H1 (cell line): ENCODE data around the gene NPIPA5. TPM values are rescaled to one million over a fixed set of nuclear protein-coding genes. Genes with fewer than 3 reads are reported as not detected.

Experiments
- CTCF ChIA-PET: fragments of 300-600 bp; sonication (Branson Sonifier 250); formaldehyde crosslinking; loops from one replicate; lab custom pipeline; 2021; ENCODE audit not compliant: partially characterized antibody; lab: Charles Lee
- POLR2A ChIA-PET: fragments of 300-600 bp; sonication (Branson Sonifier 250); formaldehyde crosslinking; loops from one replicate; lab custom pipeline; 2021; ENCODE audit warnings: inconsistent platforms; ENCODE audit not compliant: partially characterized antibody; lab: Charles Lee
- DNase-seq, 2 experiments: peaks; one replicate each; pipeline versions ENCODE4 v3.0.0 to v3.0.0-alpha.2; 2010 to 2022; ENCODE audit warnings: low spot score in 2 of 2, low read depth in 1 of 2, mixed read lengths in 1 of 2
- FAIRE-seq: peaks from 2 replicates; lab custom pipeline; 2011; peaks lifted over from hg19 to GRCh38; lab: Jason Lieb, UNC
- H2AFZ ChIP-seq: 2 replicates; pipeline ENCODE4 v1.8.1; 2012; ENCODE audit warnings: low read length, inconsistent platforms
- H2AK5ac ChIP-seq: 2 replicates; pipeline ENCODE4 v1.6.1; 2013; ENCODE audit warnings: low read depth, low read length
- H2BK120ac ChIP-seq: replicated peaks from 2 replicates; pipeline ENCODE3; 2013; ENCODE audit warnings: low read depth, low read length, inconsistent platforms
- H2BK12ac ChIP-seq: 2 replicates; pipeline ENCODE4 v1.6.1; 2013; ENCODE audit warnings: low read depth, low read length
- H2BK15ac ChIP-seq: 2 replicates; pipeline ENCODE4 v1.6.1; 2013; ENCODE audit warnings: low read length
- H2BK20ac ChIP-seq: 2 replicates; pipeline ENCODE4 v1.6.1; 2013; ENCODE audit warnings: low read length
- H2BK5ac ChIP-seq: 2 replicates; pipeline ENCODE4 v1.6.1; 2013; ENCODE audit warnings: low read depth, low read length
- H3K14ac ChIP-seq: 2 replicates; pipeline ENCODE4 v1.6.1; 2013; ENCODE audit warnings: inconsistent platforms; ENCODE audit not compliant: insufficient read length
- H3K18ac ChIP-seq: 2 replicates; pipeline ENCODE4 v1.6.1; 2013; ENCODE audit warnings: low read length; ENCODE audit errors: extremely low read depth
- H3K23ac ChIP-seq: 2 replicates; pipeline ENCODE4 v1.6.1; 2013; ENCODE audit warnings: inconsistent platforms; ENCODE audit not compliant: insufficient read length
- H3K23me2 ChIP-seq: 2 replicates; pipeline ENCODE4 v1.6.1; 2013; ENCODE audit warnings: low read depth, low read length
- H3K27ac ChIP-seq: 2 replicates; pipeline ENCODE4 v1.6.1; 2011; ENCODE audit warnings: low read depth, low read length, inconsistent platforms
- H3K27me3 ChIP-seq, 4 experiments: replicated peaks in 1 of 4; 1 replicate in 1 of 4; 2 replicates in 3 of 4; pipeline versions ENCODE4 v1.6.1 to v1.8.1; 2011 to 2013; ENCODE audit warnings: low read length in 3 of 4, mild to moderate bottlenecking in 3 of 4, inconsistent platforms in 2 of 4, mixed read lengths in 2 of 4, moderate library complexity in 1 of 4; ENCODE audit not compliant: control insufficient read depth in 3 of 4, insufficient read depth in 3 of 4; ENCODE audit errors: extremely low read depth in 1 of 4
- H3K36me3 ChIP-seq, 4 experiments: 2 replicates each; pipeline versions ENCODE4 v1.6.1 to v1.8.1; 2011 to 2013; ENCODE audit warnings: mild to moderate bottlenecking in 4 of 4, low read length in 3 of 4, moderate library complexity in 2 of 4, control low read depth in 1 of 4, inconsistent platforms in 1 of 4; ENCODE audit not compliant: insufficient read depth in 4 of 4, control insufficient read depth in 2 of 4
- H3K4ac ChIP-seq: replicated peaks from 2 replicates; pipeline ENCODE3; 2013; ENCODE audit warnings: low read length, low read depth, mixed read lengths, inconsistent platforms; ENCODE audit not compliant: insufficient read length
- H3K4me1 ChIP-seq, 4 experiments: replicated peaks in 1 of 4; 1 replicate in 1 of 4; 2 replicates in 3 of 4; pipeline versions ENCODE4 v1.6.1 to v1.8.1; 2011 to 2013; ENCODE audit warnings: low read length in 3 of 4, inconsistent platforms in 2 of 4, mixed read lengths in 1 of 4; ENCODE audit not compliant: insufficient read depth in 4 of 4, control insufficient read depth in 3 of 4
- H3K4me2 ChIP-seq, 2 experiments: 2 replicates each; pipeline versions ENCODE4 v1.6.1 to v1.8.1; 2011 to 2013; ENCODE audit warnings: low read depth in 2 of 2, low read length in 2 of 2, control low read depth in 1 of 2, inconsistent platforms in 1 of 2, mild to moderate bottlenecking in 1 of 2; ENCODE audit not compliant: insufficient read depth in 1 of 2
- H3K4me3 ChIP-seq, 4 experiments: fragments of 200-600, 300-600 bp in 1 of 4; sonication (generic), shearing (Covaris generic), sonication (Bioruptor Twin) in 1 of 4; 2 replicates each; pipeline versions ENCODE4 v1.5.1 to v1.8.1; 2011 to 2016; ENCODE audit warnings: low read length in 4 of 4, low read depth in 3 of 4, control low read depth in 2 of 4, inconsistent platforms in 2 of 4, mild to moderate bottlenecking in 2 of 4, mixed read lengths in 1 of 4, moderate library complexity in 1 of 4; ENCODE audit not compliant: insufficient read depth in 2 of 4; ENCODE audit errors: extremely low read depth in 1 of 4
- H3K56ac ChIP-seq: replicated peaks from 2 replicates; pipeline ENCODE3; 2013; ENCODE audit warnings: low read depth, mild to moderate bottlenecking, mixed read lengths, low read length, inconsistent platforms; ENCODE audit not compliant: insufficient read length
- H3K79me1 ChIP-seq: 2 replicates; pipeline ENCODE4 v1.6.1; 2013; ENCODE audit warnings: low read depth, low read length, control low read depth
- H3K79me2 ChIP-seq, 2 experiments: 2 replicates each; pipeline versions ENCODE4 v1.6.1 to v1.8.1; 2012 to 2013; ENCODE audit warnings: low read length in 2 of 2, mild to moderate bottlenecking in 2 of 2, inconsistent platforms in 1 of 2; ENCODE audit not compliant: insufficient read depth in 2 of 2, control insufficient read depth in 1 of 2
- H3K9ac ChIP-seq, 4 experiments: replicated peaks in 1 of 4; 1 replicate in 1 of 4; 2 replicates in 3 of 4; pipeline versions ENCODE4 v1.6.1 to v1.8.1; 2011 to 2013; ENCODE audit warnings: low read depth in 3 of 4, low read length in 3 of 4, control low read depth in 2 of 4, mild to moderate bottlenecking in 2 of 4, moderate library complexity in 2 of 4, inconsistent platforms in 1 of 4; ENCODE audit errors: extremely low read depth in 1 of 4
- H3K9me3 ChIP-seq, 2 experiments: 2 replicates each; pipeline versions ENCODE4 v1.6.1 to v1.8.1; 2012 to 2013; ENCODE audit warnings: mild to moderate bottlenecking in 2 of 2, moderate library complexity in 2 of 2, control low read depth in 1 of 2, inconsistent platforms in 1 of 2, low read depth in 1 of 2, low read length in 1 of 2, mixed read lengths in 1 of 2; ENCODE audit not compliant: insufficient read depth in 2 of 2
- H4K20me1 ChIP-seq, 2 experiments: replicated peaks in 1 of 2; 2 replicates each; pipeline versions ENCODE3 to v1.8.1; 2011 to 2013; ENCODE audit warnings: inconsistent platforms in 2 of 2, low read length in 2 of 2, mild to moderate bottlenecking in 1 of 2; ENCODE audit not compliant: insufficient read depth in 2 of 2, control insufficient read depth in 1 of 2
- H4K5ac ChIP-seq: 2 replicates; pipeline ENCODE4 v1.6.1; 2013; ENCODE audit warnings: low read length, low read depth, mixed read lengths, inconsistent platforms; ENCODE audit not compliant: insufficient read length
- H4K8ac ChIP-seq: 2 replicates; pipeline ENCODE4 v1.8.0; 2013; ENCODE audit warnings: mild to moderate bottlenecking, moderate library complexity, low read length, inconsistent platforms; ENCODE audit not compliant: insufficient read depth; ENCODE audit errors: extremely low read depth
- H4K91ac ChIP-seq: replicated peaks from 2 replicates; pipeline ENCODE3; 2013; ENCODE audit warnings: low read length, mixed read lengths, inconsistent platforms; ENCODE audit not compliant: insufficient read length
- CHD2 ChIP-seq: IDR thresholded peaks from 2 replicates; pipeline ENCODE4 v1.6.1; 2012; ENCODE audit warnings: low read length, improper control_type of control experiment
- E2F6 ChIP-seq: IDR thresholded peaks from 2 replicates; pipeline ENCODE4 v1.6.1; 2012; ENCODE audit warnings: inconsistent platforms
- HDAC2 ChIP-seq, 2 experiments: fragments of 300-600 bp in 1 of 2; sonication (generic) in 1 of 2; IDR thresholded peaks; 2 replicates each; pipeline ENCODE4 v1.6.1; 2011 to 2012; ENCODE audit warnings: low read depth in 2 of 2, low read length in 2 of 2, mild to moderate bottlenecking in 2 of 2, moderate library complexity in 2 of 2, borderline replicate concordance in 1 of 2, inconsistent platforms in 1 of 2
- HDAC6 ChIP-seq: IDR thresholded peaks from one replicate; pipeline ENCODE4 v1.7.1; 2012; ENCODE audit warnings: low read depth, mild to moderate bottlenecking, inconsistent platforms, low read length, moderate library complexity
- MAFK ChIP-seq: IDR thresholded peaks from 2 replicates; pipeline ENCODE4 v1.6.1; 2012; ENCODE audit warnings: low read depth, mild to moderate bottlenecking, improper control_type of control experiment, low read length
- POLR2A ChIP-seq, 2 experiments: IDR thresholded peaks; 1 replicate in 1 of 2; 2 replicates in 1 of 2; pipeline ENCODE4 v1.6.1; 2011; ENCODE audit warnings: low read depth in 2 of 2, low read length in 2 of 2, mild to moderate bottlenecking in 2 of 2; ENCODE audit errors: control extremely low read depth in 1 of 2
- POLR2AphosphoS5 ChIP-seq: IDR thresholded peaks from 2 replicates; pipeline ENCODE4 v1.6.1; 2011; ENCODE audit warnings: low read depth, low read length
- RAD21 ChIP-seq, 2 experiments: IDR thresholded peaks in 1 of 2; conservative IDR thresholded peaks in 1 of 2; 2 replicates each; pipeline ENCODE4 v1.6.1; 2011; ENCODE audit warnings: low read depth in 2 of 2, low read length in 2 of 2, improper control_type of control experiment in 1 of 2, inconsistent platforms in 1 of 2, mild to moderate bottlenecking in 1 of 2, moderate library complexity in 1 of 2
- RXRA ChIP-seq: IDR thresholded peaks from 2 replicates; pipeline ENCODE4 v1.6.1; 2011; ENCODE audit warnings: low read depth, mild to moderate bottlenecking, low read length, moderate library complexity; ENCODE audit not compliant: insufficient read depth
- SAP30 ChIP-seq: fragments of 300-600 bp; sonication (generic); IDR thresholded peaks from 2 replicates; pipeline ENCODE4 v1.7.1; 2012; ENCODE audit warnings: low read length, moderate library complexity, mild to moderate bottlenecking, inconsistent platforms; ENCODE audit not compliant: insufficient read depth, insufficient replicate concordance
- WGBS, 2 experiments: shearing (Covaris generic) in 1 of 2; methylation state at CpG; one replicate each; pipeline versions ENCODE4 v1.1.6 to v1.1.7; 2013 to 2015; ENCODE audit warnings: low lambda C conversion rate in 2 of 2, mixed read lengths in 2 of 2, inconsistent platforms in 1 of 2, low coverage in 1 of 2, missing lambda C conversion rate in 1 of 2; ENCODE audit not compliant: insufficient replicate concordance in 2 of 2, insufficient coverage in 1 of 2, insufficient read length in 1 of 2; ENCODE audit errors: extremely low coverage in 1 of 2, missing lambda C conversion rate in 1 of 2; 5-methylcytosine and 5-hydroxymethylcytosine counted together
- polyA plus RNA-seq, 7 experiments: library from polyadenylated mRNA; depleted of rRNA in 3 of 7; stranded (reverse) in 5 of 7; unstranded in 2 of 7; fragments of >200 nt in 5 of 7; fragments of 200-250 nt in 2 of 7; gene quantifications; 1 replicate in 5 of 7; 2 replicates in 1 of 7; 4 replicates in 1 of 7; pipeline versions ENCODE4 v1.2.1 to v1.2.3, GENCODE V29; 2011 to 2013; ENCODE audit warnings: missing spikeins in 2 of 7, mixed read lengths in 2 of 7
- total RNA-seq: library from RNA; stranded (reverse); fragmentation: NEBNext Ultra II Directional; extraction: Animal tissue kit (Norgen Biotek cat#: 25700); gene quantifications from 2 replicates; pipeline ENCODE4 v1.2.1, GENCODE V29; 2021
- TF ChIP-seq, protein P1 (sequence below): IDR thresholded peaks from 2 replicates; pipeline ENCODE4 v1.6.1; 2011; ENCODE audit warnings: low read depth, mild to moderate bottlenecking, low read length; ENCODE audit not compliant: insufficient read depth

Gene NPIPA5
- total and polyA plus RNA-seq, 2 of the 8 experiments (the other 6 are each of a cell fraction or from before 2014, with no cell fraction given), result 0.61 to 4.1 TPM

GRCh38 chr16:15417197-15417596 lies 39.1 kb upstream of the NPIPA5 start:
- ChIA-PET CTCF (interaction anchor here (0.7 kb wide), 1 partner anchor 701 kb away, joined by 3 read pairs; no protein-coding TSS in a partner anchor), POLR2A (no interaction called here)
- H2BK12ac ChIP-seq, result no peak overlapping the region
- H3K56ac ChIP-seq, result no peak overlapping the region
- H3K4me2 ChIP-seq, result no peak overlapping the region
- H3K4me3 ChIP-seq, result no peak overlapping the region
- H3K9ac ChIP-seq, result no peak overlapping the region
- no peak overlapping the region for H2AFZ ChIP-seq
- no peaks in the 10 kb centered on the region for H3K4me1 ChIP-seq
- H2BK120ac ChIP-seq, result no peak overlapping the region
- no peaks in the 10 kb centered on the region for H4K20me1 ChIP-seq
- H3K79me2 ChIP-seq, result no peaks in the 10 kb centered on the region
- no peak overlapping the region for H4K8ac ChIP-seq
- no peaks in the 10 kb centered on the region for H3K9me3 ChIP-seq
- no peaks in the 10 kb centered on the region for H3K36me3 ChIP-seq
- no peak overlapping the region for H3K18ac ChIP-seq
- H3K14ac ChIP-seq, result no peak overlapping the region
- no peak overlapping the region for H4K91ac ChIP-seq
- DNase-seq (no peak), FAIRE-seq (no peak)
- H3K27me3 ChIP-seq, result no peaks in the 10 kb centered on the region
- H2BK5ac ChIP-seq, result no peak overlapping the region
- no peak overlapping the region for H4K5ac ChIP-seq
- H3K23ac ChIP-seq, result no peak overlapping the region
- H3K4ac ChIP-seq, result no peak overlapping the region
- H2AK5ac ChIP-seq, result no peak overlapping the region
- no peaks in the 10 kb centered on the region for H3K79me1 ChIP-seq
- 95% methylated on average over 2 of the region's 2 CpGs; no CpG with 5 or more reads in 1 of the 2 experiments for WGBS, 2 experiments
- H3K27ac ChIP-seq, result no peak overlapping the region
- no peak overlapping the region for H2BK15ac ChIP-seq
- no peak overlapping the region for H2BK20ac ChIP-seq
- H3K23me2 ChIP-seq, result no peaks in the 10 kb centered on the region
- TF ChIP-seq MAFK, result no peak
- TF ChIP-seq HDAC6, result no peak
- TF ChIP-seq, protein P1, sequence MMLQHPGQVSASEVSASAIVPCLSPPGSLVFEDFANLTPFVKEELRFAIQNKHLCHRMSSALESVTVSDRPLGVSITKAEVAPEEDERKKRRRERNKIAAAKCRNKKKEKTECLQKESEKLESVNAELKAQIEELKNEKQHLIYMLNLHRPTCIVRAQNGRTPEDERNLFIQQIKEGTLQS, result no peak
- TF ChIP-seq POLR2AphosphoS5, result no peak
- TF ChIP-seq E2F6, result no peak
- TF ChIP-seq RXRA, result no peak
- no peak for TF ChIP-seq RAD21 (IDR thresholded peaks at IDR 0.05 in 1 of 2, conservative IDR thresholded peaks at IDR 0.05 in 1 of 2; ENCODE audit: low read depth in 2 of 2, low read length in 2 of 2)
- TF ChIP-seq POLR2A (IDR thresholded peaks at IDR 0.05; ENCODE audit: control extremely low read depth in 1 of 2, low read depth in 2 of 2, low read length in 2 of 2), result no peak
- TF ChIP-seq CHD2, result no peak
- no peak for TF ChIP-seq SAP30
- no peak for TF ChIP-seq HDAC2 (IDR thresholded peaks at IDR 0.05; ENCODE audit: borderline replicate concordance in 1 of 2, low read depth in 2 of 2, low read length in 2 of 2)
